ENCODE measurements around the gene SPAG6. TPM values are rescaled to one million over a fixed set of nuclear protein-coding genes. Genes with fewer than 3 reads are reported as not detected.

SPAG6 gene
- total and polyA plus RNA-seq, 2 of the 4 experiments (the other 2 are of a cell fraction): not detected

DNA sequence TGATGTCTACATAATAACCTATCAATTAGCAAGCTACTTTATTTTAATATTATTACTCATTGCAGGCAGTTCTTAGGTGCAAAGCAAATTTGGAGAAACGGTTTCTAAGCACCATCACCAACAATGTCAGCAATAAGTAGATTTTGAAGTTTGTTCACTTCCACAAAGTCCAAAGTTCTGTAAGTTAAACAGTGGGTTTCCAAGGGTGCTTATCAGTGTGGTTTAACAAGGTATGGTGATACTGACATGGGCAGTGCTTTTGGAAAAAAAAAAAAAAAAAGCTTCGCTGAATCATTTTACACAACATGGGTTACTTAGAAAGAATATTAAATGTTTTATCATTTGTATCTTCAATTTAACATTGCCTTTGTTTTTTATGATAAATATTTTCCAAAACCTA, 101.8 kb downstream of the SPAG6 start:
- Histone ChIP-seq H3K36me3 (ENCODE audit: control insufficient read depth, insufficient read depth, low read length) (no peaks in the 10 kb centered on the region), H2BK120ac (ENCODE audit: low read depth, low read length) (no peak overlapping the region), H3K4me1 (ENCODE audit: control insufficient read depth, insufficient read depth, low read length) (no peaks in the 10 kb centered on the region), H3K9me1 (ENCODE audit: insufficient read depth, low read length) (no peaks in the 10 kb centered on the region), H3K14ac (replicated peaks; ENCODE audit: low read depth, low read length) (no peak overlapping the region), H4K20me1 (ENCODE audit: insufficient read depth, low read length) (no peaks in the 10 kb centered on the region), H3K27me3 (ENCODE audit: control insufficient read depth, insufficient read depth, low read length) (peaks cover 18% of the 10 kb centered on the region), H4K8ac (ENCODE audit: low read depth in 2 of 2, low read length in 2 of 2) (no peak overlapping the region), H3K56ac (ENCODE audit: extremely low read depth, insufficient read depth, low read length) (no peak overlapping the region), H4K5ac (ENCODE audit: low read depth, low read length) (no peak overlapping the region), H3K79me1 (ENCODE audit: low read depth in 1 of 2, low read length in 2 of 2) (no peaks in the 10 kb centered on the region), H3K18ac (ENCODE audit: low read depth, low read length) (no peak overlapping the region), H3K4me2 (ENCODE audit: low read depth, low read length) (no peak overlapping the region), H2BK20ac (ENCODE audit: low read depth, low read length) (no peak overlapping the region), H2AFZ (replicated peaks; ENCODE audit: low read length, poor library complexity) (no peak overlapping the region), H3K9me3 (ENCODE audit: control insufficient read depth, insufficient read depth, low read length) (no peaks in the 10 kb centered on the region), H2AK9ac (replicated peaks; ENCODE audit: low read depth, low read length, poor library complexity) (no peak overlapping the region), H2BK15ac (ENCODE audit: low read depth, low read length) (no peak overlapping the region), H2AK5ac (ENCODE audit: low read depth, low read length) (no peak overlapping the region), H3K9ac (ENCODE audit: low read depth, low read length) (no peak overlapping the region), H4K91ac (ENCODE audit: insufficient read depth, low read depth, low read length) (no peak overlapping the region), H3K27ac (ENCODE audit: insufficient read depth, low read length) (no peak overlapping the region), H2BK5ac (ENCODE audit: low read depth, low read length, poor library complexity, severe bottlenecking) (no peak overlapping the region), H3K4me3 (ENCODE audit: insufficient read depth, low read depth, low read length) (no peak overlapping the region), H3K23ac (ENCODE audit: low read depth, low read length) (no peak overlapping the region), H3K4ac (ENCODE audit: low read depth, low read length) (no peak overlapping the region)
- ATAC-seq (ENCODE audit: low read depth): no peak
- dilution Hi-C loops (cut with HindIII; ENCODE audit: low sequenced_read_pairs, unreplicated experiment) (no loop called here), intact Hi-C loops (cut with micrococcal nuclease) (no loop called here), in situ Hi-C loops (cut with MboI; ENCODE audit: low sequenced_read_pairs) (loop anchor here (25.0 kb wide), 1 partner anchor 935 kb away; no protein-coding TSS in a partner anchor)
- no peak for DNase-seq
- no CpG with 5 or more reads among the region's 2 CpGs for WGBS, 2 experiments (ENCODE audit: extremely low coverage in 2 of 2, insufficient read length in 1 of 2)
- BruUV-seq (replicated peaks): no TSS peak
- TF ChIP-seq FOS (IDR thresholded peaks at IDR 0.05; ENCODE audit: low read depth, low read length): no peak
- no peak for TF ChIP-seq BHLHE40 (IDR thresholded peaks at IDR 0.05; ENCODE audit: low read depth, low read length)
- no peak for TF ChIP-seq CHD1 (IDR thresholded peaks at IDR 0.05; ENCODE audit: low read depth, low read length)
- no peak for TF ChIP-seq POLR2A (IDR thresholded peaks at IDR 0.05; ENCODE audit: low read depth, low read length)
- TF ChIP-seq SMC3 (IDR thresholded peaks at IDR 0.05; ENCODE audit: low read depth, low read length): no peak
- TF ChIP-seq MAZ (IDR thresholded peaks at IDR 0.05; ENCODE audit: borderline replicate concordance, low read depth, low read length): no peak
- no peak for TF ChIP-seq MAFK (IDR thresholded peaks at IDR 0.05; ENCODE audit: low read depth, low read length)
- no peak for TF ChIP-seq MXI1 (IDR thresholded peaks at IDR 0.05; ENCODE audit: borderline replicate concordance, low read depth, low read length)
- no peak for TF ChIP-seq NFE2L2 (IDR thresholded peaks at IDR 0.05; ENCODE audit: low read depth, low read length)
- TF ChIP-seq, protein P1, sequence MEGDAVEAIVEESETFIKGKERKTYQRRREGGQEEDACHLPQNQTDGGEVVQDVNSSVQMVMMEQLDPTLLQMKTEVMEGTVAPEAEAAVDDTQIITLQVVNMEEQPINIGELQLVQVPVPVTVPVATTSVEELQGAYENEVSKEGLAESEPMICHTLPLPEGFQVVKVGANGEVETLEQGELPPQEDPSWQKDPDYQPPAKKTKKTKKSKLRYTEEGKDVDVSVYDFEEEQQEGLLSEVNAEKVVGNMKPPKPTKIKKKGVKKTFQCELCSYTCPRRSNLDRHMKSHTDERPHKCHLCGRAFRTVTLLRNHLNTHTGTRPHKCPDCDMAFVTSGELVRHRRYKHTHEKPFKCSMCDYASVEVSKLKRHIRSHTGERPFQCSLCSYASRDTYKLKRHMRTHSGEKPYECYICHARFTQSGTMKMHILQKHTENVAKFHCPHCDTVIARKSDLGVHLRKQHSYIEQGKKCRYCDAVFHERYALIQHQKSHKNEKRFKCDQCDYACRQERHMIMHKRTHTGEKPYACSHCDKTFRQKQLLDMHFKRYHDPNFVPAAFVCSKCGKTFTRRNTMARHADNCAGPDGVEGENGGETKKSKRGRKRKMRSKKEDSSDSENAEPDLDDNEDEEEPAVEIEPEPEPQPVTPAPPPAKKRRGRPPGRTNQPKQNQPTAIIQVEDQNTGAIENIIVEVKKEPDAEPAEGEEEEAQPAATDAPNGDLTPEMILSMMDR (conservative IDR thresholded peaks at IDR 0.05; ENCODE audit: low read depth, low read length): no peak
- no peak for TF ChIP-seq RAD21 (IDR thresholded peaks at IDR 0.05; ENCODE audit: low read length)
- TF ChIP-seq, protein P2, sequence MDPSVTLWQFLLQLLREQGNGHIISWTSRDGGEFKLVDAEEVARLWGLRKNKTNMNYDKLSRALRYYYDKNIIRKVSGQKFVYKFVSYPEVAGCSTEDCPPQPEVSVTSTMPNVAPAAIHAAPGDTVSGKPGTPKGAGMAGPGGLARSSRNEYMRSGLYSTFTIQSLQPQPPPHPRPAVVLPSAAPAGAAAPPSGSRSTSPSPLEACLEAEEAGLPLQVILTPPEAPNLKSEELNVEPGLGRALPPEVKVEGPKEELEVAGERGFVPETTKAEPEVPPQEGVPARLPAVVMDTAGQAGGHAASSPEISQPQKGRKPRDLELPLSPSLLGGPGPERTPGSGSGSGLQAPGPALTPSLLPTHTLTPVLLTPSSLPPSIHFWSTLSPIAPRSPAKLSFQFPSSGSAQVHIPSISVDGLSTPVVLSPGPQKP (IDR thresholded peaks at IDR 0.05; ENCODE audit: borderline replicate concordance, low read depth, low read length): no peak
- no peak for TF ChIP-seq RCOR1 (IDR thresholded peaks at IDR 0.05; ENCODE audit: insufficient replicate concordance, low read length)
- TF ChIP-seq, protein P3, sequence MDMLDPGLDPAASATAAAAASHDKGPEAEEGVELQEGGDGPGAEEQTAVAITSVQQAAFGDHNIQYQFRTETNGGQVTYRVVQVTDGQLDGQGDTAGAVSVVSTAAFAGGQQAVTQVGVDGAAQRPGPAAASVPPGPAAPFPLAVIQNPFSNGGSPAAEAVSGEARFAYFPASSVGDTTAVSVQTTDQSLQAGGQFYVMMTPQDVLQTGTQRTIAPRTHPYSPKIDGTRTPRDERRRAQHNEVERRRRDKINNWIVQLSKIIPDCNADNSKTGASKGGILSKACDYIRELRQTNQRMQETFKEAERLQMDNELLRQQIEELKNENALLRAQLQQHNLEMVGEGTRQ (IDR thresholded peaks at IDR 0.05; ENCODE audit: low read depth, low read length): no peak
- no peak for TF ChIP-seq RFX5 (IDR thresholded peaks at IDR 0.05; ENCODE audit: low read depth, low read length)
- ChIA-PET CTCF (interaction anchor here (1.1 kb wide), 1 partner anchor 453 kb away, joined by 3 read pairs; no protein-coding TSS in a partner anchor), POLR2A (ENCODE audit: unreplicated experiment) (interaction anchor here (0.5 kb wide), 1 partner anchor 743 kb away, joined by 3 read pairs; no protein-coding TSS in a partner anchor)
